IMR-90 (cell line): ENCODE measurements around the gene OPA3. TPM values are rescaled to one million over a fixed set of nuclear protein-coding genes. Genes with fewer than 3 reads are reported as not detected.

Source experiments
- ATAC-seq: fragments of 200-7000 bp; cut with Tn5 transposase; 2 replicates; pipeline ENCODE4 v1.9.1; 2020; ENCODE audit warnings: low read depth, mild to moderate bottlenecking, moderate library complexity
- BruUV-seq: library from RNA; stranded (reverse); fragments of 400-500 nt; replicated peaks from 2 replicates; lab custom pipeline; 2021; lab: Mats Ljungman, UMichigan
- CTCF ChIA-PET: fragments of 300-600 bp; formaldehyde crosslinking; extraction: SDS; loops from one replicate; lab custom pipeline; 2021; ENCODE audit warnings: antibody characterized with exemption; lab: Yijun Ruan, JAX
- POLR2A ChIA-PET: fragments of 300-600 bp; sonication (Branson Sonifier 250); formaldehyde crosslinking; loops from one replicate; lab custom pipeline; 2022; ENCODE audit warnings: antibody characterized with exemption; ENCODE audit not compliant: unreplicated experiment; lab: Charles Lee
- DNase-seq: peaks from one replicate; pipeline ENCODE4 v3.0.0; 2013
- H2AFZ ChIP-seq: replicated peaks from 2 replicates; pipeline ENCODE3; 2013; ENCODE audit warnings: low read length, mild to moderate bottlenecking; ENCODE audit not compliant: poor library complexity
- H2AK5ac ChIP-seq: 2 replicates; pipeline ENCODE4 v1.6.1; 2013; ENCODE audit warnings: low read depth, low read length, inconsistent platforms
- H2AK9ac ChIP-seq: replicated peaks from 2 replicates; pipeline ENCODE3; 2013; ENCODE audit warnings: mild to moderate bottlenecking, low read depth, low read length, moderate library complexity; ENCODE audit not compliant: poor library complexity
- H2BK120ac ChIP-seq: 2 replicates; pipeline ENCODE4 v1.6.1; 2013; ENCODE audit warnings: low read depth, low read length, inconsistent platforms
- H2BK15ac ChIP-seq: 3 replicates; pipeline ENCODE4 v1.6.1; 2013; ENCODE audit warnings: low read depth, low read length, inconsistent platforms
- H2BK20ac ChIP-seq: 2 replicates; pipeline ENCODE4 v1.6.1; 2013; ENCODE audit warnings: low read depth, mild to moderate bottlenecking, inconsistent platforms, low read length, moderate library complexity
- H2BK5ac ChIP-seq: 2 replicates; pipeline ENCODE4 v1.6.1; 2013; ENCODE audit warnings: mild to moderate bottlenecking, low read depth, low read length, inconsistent platforms; ENCODE audit not compliant: poor library complexity, severe bottlenecking
- H3K14ac ChIP-seq: replicated peaks from 2 replicates; pipeline ENCODE4 v1.6.1; 2013; ENCODE audit warnings: low read depth, low read length, inconsistent platforms
- H3K18ac ChIP-seq: 2 replicates; pipeline ENCODE4 v1.6.1; 2013; ENCODE audit warnings: low read depth, low read length, control low read depth
- H3K23ac ChIP-seq: 2 replicates; pipeline ENCODE4 v1.6.1; 2013; ENCODE audit warnings: low read depth, low read length, inconsistent platforms
- H3K27ac ChIP-seq: 2 replicates; pipeline ENCODE4 v1.5.1; 2013; ENCODE audit warnings: mild to moderate bottlenecking, control low read depth, low read length; ENCODE audit not compliant: insufficient read depth
- H3K27me3 ChIP-seq: 2 replicates; pipeline ENCODE4 v1.6.1; 2013; ENCODE audit warnings: low read length; ENCODE audit not compliant: control insufficient read depth, insufficient read depth
- H3K36me3 ChIP-seq: 2 replicates; pipeline ENCODE4 v1.6.1; 2013; ENCODE audit warnings: low read length, mixed read lengths; ENCODE audit not compliant: control insufficient read depth, insufficient read depth
- H3K4ac ChIP-seq: 2 replicates; pipeline ENCODE4 v1.6.1; 2013; ENCODE audit warnings: low read depth, low read length, inconsistent platforms
- H3K4me1 ChIP-seq: 2 replicates; pipeline ENCODE4 v1.6.1; 2013; ENCODE audit warnings: low read length, mixed read lengths; ENCODE audit not compliant: control insufficient read depth, insufficient read depth
- H3K4me2 ChIP-seq: 2 replicates; pipeline ENCODE4 v1.6.1; 2013; ENCODE audit warnings: low read depth, mild to moderate bottlenecking, control low read depth, low read length, moderate library complexity
- H3K4me3 ChIP-seq: 2 replicates; pipeline ENCODE4 v1.5.1; 2013; ENCODE audit warnings: low read depth, mild to moderate bottlenecking, control low read depth, low read length, moderate library complexity; ENCODE audit not compliant: insufficient read depth
- H3K56ac ChIP-seq: 2 replicates; pipeline ENCODE4 v1.6.1; 2013; ENCODE audit warnings: low read length, inconsistent platforms; ENCODE audit not compliant: insufficient read depth; ENCODE audit errors: extremely low read depth
- H3K79me1 ChIP-seq, 2 experiments: 2 replicates each; pipeline ENCODE4 v1.6.1; 2013; ENCODE audit warnings: low read length in 2 of 2, inconsistent platforms in 1 of 2, low read depth in 1 of 2
- H3K9ac ChIP-seq: 2 replicates; pipeline ENCODE4 v1.6.1; 2013; ENCODE audit warnings: low read depth, low read length, control low read depth
- H3K9me1 ChIP-seq: 2 replicates; pipeline ENCODE4 v1.6.1; 2013; ENCODE audit warnings: low read length, inconsistent platforms; ENCODE audit not compliant: insufficient read depth
- H3K9me3 ChIP-seq: 2 replicates; pipeline ENCODE4 v1.6.1; 2013; ENCODE audit warnings: low read length; ENCODE audit not compliant: control insufficient read depth, insufficient read depth
- H4K20me1 ChIP-seq: 2 replicates; pipeline ENCODE4 v1.6.1; 2013; ENCODE audit warnings: low read length, inconsistent platforms; ENCODE audit not compliant: insufficient read depth
- H4K5ac ChIP-seq: 2 replicates; pipeline ENCODE4 v1.6.1; 2013; ENCODE audit warnings: mild to moderate bottlenecking, low read depth, low read length, control low read depth
- H4K8ac ChIP-seq, 2 experiments: 2 replicates each; pipeline ENCODE4 v1.6.1; 2013; ENCODE audit warnings: low read depth in 2 of 2, low read length in 2 of 2, control low read depth in 1 of 2, inconsistent platforms in 1 of 2
- H4K91ac ChIP-seq: 2 replicates; pipeline ENCODE4 v1.6.1; 2013; ENCODE audit warnings: low read depth, low read length, inconsistent platforms; ENCODE audit not compliant: insufficient read depth
- BHLHE40 ChIP-seq: fragments of 150-350 bp; IDR thresholded peaks from 2 replicates; pipeline ENCODE4 v1.6.1; 2016; ENCODE audit warnings: mild to moderate bottlenecking, low read depth, low read length
- CEBPB ChIP-seq: IDR thresholded peaks from 2 replicates; pipeline ENCODE4 v1.6.1; 2012; ENCODE audit warnings: low read depth, low read length, improper control_type of control experiment
- CHD1 ChIP-seq: IDR thresholded peaks from 2 replicates; pipeline ENCODE4 v1.6.1; 2012; ENCODE audit warnings: low read depth, low read length, improper control_type of control experiment
- FOS ChIP-seq: fragments of 150-350 bp; IDR thresholded peaks from 2 replicates; pipeline ENCODE4 v1.6.1; 2016; ENCODE audit warnings: low read depth, low read length
- MAFK ChIP-seq: IDR thresholded peaks from 2 replicates; pipeline ENCODE4 v1.6.1; 2012; ENCODE audit warnings: low read depth, low read length, improper control_type of control experiment
- MAZ ChIP-seq: IDR thresholded peaks from 2 replicates; pipeline ENCODE4 v1.6.1; 2012; ENCODE audit warnings: low read depth, mild to moderate bottlenecking, low read length, improper control_type of control experiment, moderate library complexity, borderline replicate concordance
- MXI1 ChIP-seq: IDR thresholded peaks from 2 replicates; pipeline ENCODE4 v1.6.1; 2012; ENCODE audit warnings: low read depth, mild to moderate bottlenecking, low read length, moderate library complexity, borderline replicate concordance
- NFE2L2 ChIP-seq: fragments of 150-350 bp; IDR thresholded peaks from 2 replicates; pipeline ENCODE4 v1.6.1; 2016; ENCODE audit warnings: low read depth, mild to moderate bottlenecking, low read length
- POLR2A ChIP-seq: IDR thresholded peaks from 2 replicates; pipeline ENCODE4 v1.6.1; 2012; ENCODE audit warnings: mild to moderate bottlenecking, low read depth, low read length
- RAD21 ChIP-seq: IDR thresholded peaks from 2 replicates; pipeline ENCODE4 v1.6.1; 2012; ENCODE audit warnings: low read length, improper control_type of control experiment
- RCOR1 ChIP-seq: IDR thresholded peaks from 2 replicates; pipeline ENCODE4 v1.6.1; 2012; ENCODE audit warnings: mild to moderate bottlenecking, low read length, improper control_type of control experiment; ENCODE audit not compliant: insufficient replicate concordance
- RFX5 ChIP-seq: IDR thresholded peaks from 2 replicates; pipeline ENCODE4 v1.8.0; 2012; ENCODE audit warnings: low read depth, mild to moderate bottlenecking, low read length, moderate library complexity
- SMC3 ChIP-seq: fragments of 150-350 bp; IDR thresholded peaks from 2 replicates; pipeline ENCODE4 v1.6.1; 2016; ENCODE audit warnings: low read depth, mild to moderate bottlenecking, antibody characterized with exemption, low read length, moderate library complexity
- WGBS, 2 experiments: methylation state at CpG; one replicate each; pipeline versions ENCODE4 v1.1.5 to v1.1.7; 2013; ENCODE audit warnings: missing lambda C conversion rate in 2 of 2; ENCODE audit not compliant: insufficient read length in 1 of 2; ENCODE audit errors: extremely low coverage in 2 of 2; 5-methylcytosine and 5-hydroxymethylcytosine counted together
- dilution Hi-C: fragments of 300-500 bp; cut with HindIII; formaldehyde crosslinking; loops from one replicate; pipeline ENCODE4 v1.14.3; 2018; ENCODE audit warnings: low sequenced_read_pairs; ENCODE audit not compliant: unreplicated experiment
- in situ Hi-C: fragments of 300-500 bp; cut with MboI; formaldehyde crosslinking; loops from 3 replicates; pipeline ENCODE4 v1.14.3; 2019; ENCODE audit warnings: low sequenced_read_pairs, inconsistent platforms, mixed read lengths
- intact Hi-C: fragments of 100-400 bp; cut with micrococcal nuclease; formaldehyde crosslinking; loops from 2 replicates; pipeline ENCODE4 v1.10.0; 2022
- polyA plus RNA-seq, 3 experiments: library from polyadenylated mRNA; depleted of rRNA; stranded (reverse); fragments of >200 nt; gene quantifications; 2 replicates each; pipeline ENCODE4 v1.2.3, GENCODE V29; 2012; ENCODE audit warnings: low replicate concordance in 1 of 3
- total RNA-seq: library from RNA; depleted of rRNA; stranded (reverse); fragments of >200 nt; gene quantifications from 2 replicates; pipeline ENCODE4 v1.2.3, GENCODE V29; 2012
- TF ChIP-seq, protein P1 (sequence below): fragments of 150-350 bp; IDR thresholded peaks from 2 replicates; pipeline ENCODE4 v1.6.1; 2016; ENCODE audit warnings: low read depth, mild to moderate bottlenecking, low read length, moderate library complexity, borderline replicate concordance
- TF ChIP-seq, protein P2 (sequence below): conservative IDR thresholded peaks from 2 replicates; pipeline ENCODE4 v1.5.1; 2012; ENCODE audit warnings: mild to moderate bottlenecking, low read depth, low read length, improper control_type of control experiment
- TF ChIP-seq, protein P3 (sequence below): fragments of 150-350 bp; IDR thresholded peaks from 2 replicates; pipeline ENCODE4 v1.6.1; 2017; ENCODE audit warnings: mild to moderate bottlenecking, antibody characterized with exemption, low read length, low read depth

Gene OPA3
- total and polyA plus RNA-seq, 2 of the 4 experiments (the other 2 are of a cell fraction): 5.2 to 9.6 TPM

DNA sequence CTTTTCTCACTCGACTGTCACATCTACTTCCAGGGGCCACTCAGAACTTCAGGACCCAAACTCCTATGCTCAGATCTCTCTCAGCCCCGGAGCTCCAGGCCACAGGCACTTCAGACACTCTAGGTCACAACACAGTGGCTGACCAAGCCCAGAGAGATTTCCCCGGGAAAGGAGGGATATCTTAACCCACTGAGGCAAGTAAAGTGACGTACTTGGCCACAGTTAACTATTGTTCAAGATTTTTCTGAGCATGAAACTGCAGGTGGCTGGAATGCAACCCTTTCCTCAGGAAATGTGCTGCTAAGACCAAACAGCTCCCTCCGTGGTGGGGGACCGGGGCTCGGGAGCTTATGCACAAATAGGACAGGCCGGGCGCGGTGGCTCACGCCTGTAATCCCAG is 23.9 kb downstream of the OPA3 start:
- Histone ChIP-seq H3K9me1 (peaks cover 3% of the 10 kb centered on the region; the same call in 1 of the 2 replicates), H3K27me3 (no peaks in the 10 kb centered on the region), H3K18ac (no peak overlapping the region), H4K20me1 (peaks cover 2% of the 10 kb centered on the region; the same call in 1 of the 2 replicates), H3K14ac (no peak overlapping the region), H2BK15ac (no peak overlapping the region), H4K8ac (no peak overlapping the region), H3K4me1 (no peaks in the 10 kb centered on the region), H3K9ac (no peak overlapping the region), H3K4me3 (no peak overlapping the region), H3K27ac (no peak overlapping the region), H3K9me3 (no peaks in the 10 kb centered on the region), H2BK5ac (no peak overlapping the region), H4K91ac (no peak overlapping the region), H2AFZ (no peak overlapping the region), H3K23ac (no peak overlapping the region), H4K5ac (no peak overlapping the region), H3K4ac (no peak overlapping the region), H2AK9ac (no peak overlapping the region), H3K56ac (no peak overlapping the region), H2AK5ac (no peak overlapping the region), H3K4me2 (no peak overlapping the region), H3K79me1 (peaks cover 6 to 24% of the 10 kb centered on the region in 2 experiments; a peak in 3 of 4 replicates), H2BK120ac (no peak overlapping the region), H2BK20ac (no peak overlapping the region), H3K36me3 (no peaks in the 10 kb centered on the region)
- in situ Hi-C loops: no loop called here
- no peak for DNase-seq
- no peak for TF ChIP-seq RCOR1
- TF ChIP-seq SMC3: no peak
- no peak for TF ChIP-seq FOS
- TF ChIP-seq, protein P1, sequence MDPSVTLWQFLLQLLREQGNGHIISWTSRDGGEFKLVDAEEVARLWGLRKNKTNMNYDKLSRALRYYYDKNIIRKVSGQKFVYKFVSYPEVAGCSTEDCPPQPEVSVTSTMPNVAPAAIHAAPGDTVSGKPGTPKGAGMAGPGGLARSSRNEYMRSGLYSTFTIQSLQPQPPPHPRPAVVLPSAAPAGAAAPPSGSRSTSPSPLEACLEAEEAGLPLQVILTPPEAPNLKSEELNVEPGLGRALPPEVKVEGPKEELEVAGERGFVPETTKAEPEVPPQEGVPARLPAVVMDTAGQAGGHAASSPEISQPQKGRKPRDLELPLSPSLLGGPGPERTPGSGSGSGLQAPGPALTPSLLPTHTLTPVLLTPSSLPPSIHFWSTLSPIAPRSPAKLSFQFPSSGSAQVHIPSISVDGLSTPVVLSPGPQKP: no peak
- no peak for TF ChIP-seq MAZ
- TF ChIP-seq RFX5: no peak
- TF ChIP-seq RAD21: no peak
- no peak for TF ChIP-seq MXI1
- TF ChIP-seq CEBPB: no peak
- TF ChIP-seq BHLHE40: no peak
- TF ChIP-seq, protein P2, sequence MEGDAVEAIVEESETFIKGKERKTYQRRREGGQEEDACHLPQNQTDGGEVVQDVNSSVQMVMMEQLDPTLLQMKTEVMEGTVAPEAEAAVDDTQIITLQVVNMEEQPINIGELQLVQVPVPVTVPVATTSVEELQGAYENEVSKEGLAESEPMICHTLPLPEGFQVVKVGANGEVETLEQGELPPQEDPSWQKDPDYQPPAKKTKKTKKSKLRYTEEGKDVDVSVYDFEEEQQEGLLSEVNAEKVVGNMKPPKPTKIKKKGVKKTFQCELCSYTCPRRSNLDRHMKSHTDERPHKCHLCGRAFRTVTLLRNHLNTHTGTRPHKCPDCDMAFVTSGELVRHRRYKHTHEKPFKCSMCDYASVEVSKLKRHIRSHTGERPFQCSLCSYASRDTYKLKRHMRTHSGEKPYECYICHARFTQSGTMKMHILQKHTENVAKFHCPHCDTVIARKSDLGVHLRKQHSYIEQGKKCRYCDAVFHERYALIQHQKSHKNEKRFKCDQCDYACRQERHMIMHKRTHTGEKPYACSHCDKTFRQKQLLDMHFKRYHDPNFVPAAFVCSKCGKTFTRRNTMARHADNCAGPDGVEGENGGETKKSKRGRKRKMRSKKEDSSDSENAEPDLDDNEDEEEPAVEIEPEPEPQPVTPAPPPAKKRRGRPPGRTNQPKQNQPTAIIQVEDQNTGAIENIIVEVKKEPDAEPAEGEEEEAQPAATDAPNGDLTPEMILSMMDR: no peak
- no peak for TF ChIP-seq NFE2L2
- TF ChIP-seq, protein P3, sequence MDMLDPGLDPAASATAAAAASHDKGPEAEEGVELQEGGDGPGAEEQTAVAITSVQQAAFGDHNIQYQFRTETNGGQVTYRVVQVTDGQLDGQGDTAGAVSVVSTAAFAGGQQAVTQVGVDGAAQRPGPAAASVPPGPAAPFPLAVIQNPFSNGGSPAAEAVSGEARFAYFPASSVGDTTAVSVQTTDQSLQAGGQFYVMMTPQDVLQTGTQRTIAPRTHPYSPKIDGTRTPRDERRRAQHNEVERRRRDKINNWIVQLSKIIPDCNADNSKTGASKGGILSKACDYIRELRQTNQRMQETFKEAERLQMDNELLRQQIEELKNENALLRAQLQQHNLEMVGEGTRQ: no peak
- no peak for TF ChIP-seq MAFK
- TF ChIP-seq CHD1: no peak
- no peak for TF ChIP-seq POLR2A
- POLR2A ChIA-PET: no interaction called here
- intact Hi-C loops: no loop called here
- BruUV-seq: no TSS peak
- CTCF ChIA-PET: no interaction called here
- dilution Hi-C loops: no loop called here
- ATAC-seq: no peak
- WGBS, 2 experiments: 89% methylated on average over 2 of the region's 11 CpGs; no CpG with 5 or more reads in 1 of the 2 experiments
